SKM-1 treated with dmso at 0.1 percent for 144 hours (cell line): ENCODE data around the gene PAX7.
"Not testable (repeated sequence)": the region's sequence is repeated elsewhere in the genome, so short reads cannot be mapped to it uniquely, and the experiment has no call there.

ENCODE experiments used
- DNase-seq: peaks from one replicate; lab custom pipeline; 2025; ENCODE audit not compliant: unreplicated experiment; lab: John Stamatoyannopoulos, UW

The PAX7 gene

DNA sequence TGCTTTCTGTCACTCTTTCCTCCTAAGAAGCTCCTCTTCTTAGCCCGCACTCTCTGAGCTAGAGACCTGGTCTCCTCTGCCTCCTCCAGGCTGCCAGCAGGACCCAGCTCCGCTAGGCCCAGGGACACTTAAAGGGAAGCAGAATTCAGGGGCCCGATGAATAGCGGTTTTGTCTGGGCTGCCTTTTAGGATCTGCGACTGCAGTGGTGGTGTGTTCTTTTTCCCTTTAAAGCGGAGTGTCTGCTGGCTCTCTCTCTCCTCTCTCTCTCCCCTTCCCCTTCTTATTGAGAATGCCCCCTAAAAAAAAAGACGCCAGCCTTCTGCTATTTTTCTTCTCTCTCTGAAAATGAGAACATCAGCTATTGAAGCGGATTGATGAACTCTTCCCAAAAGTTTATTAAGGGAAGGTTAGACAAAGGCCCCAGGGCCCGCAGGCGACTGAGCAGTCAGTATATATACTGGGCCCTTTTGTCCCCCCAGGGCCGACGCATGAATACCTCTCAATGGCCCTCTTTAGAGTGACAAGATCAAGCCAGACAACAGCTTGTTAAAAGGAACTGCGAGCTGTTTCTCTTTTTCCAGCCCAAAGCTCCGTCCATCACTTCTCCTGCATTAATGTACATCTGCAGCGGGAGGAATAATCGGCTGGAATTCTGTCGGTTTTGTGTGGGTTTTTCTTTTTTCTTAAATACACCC, 27.0 kb downstream of the PAX7 start:
- DNase-seq: no peak

DNA sequence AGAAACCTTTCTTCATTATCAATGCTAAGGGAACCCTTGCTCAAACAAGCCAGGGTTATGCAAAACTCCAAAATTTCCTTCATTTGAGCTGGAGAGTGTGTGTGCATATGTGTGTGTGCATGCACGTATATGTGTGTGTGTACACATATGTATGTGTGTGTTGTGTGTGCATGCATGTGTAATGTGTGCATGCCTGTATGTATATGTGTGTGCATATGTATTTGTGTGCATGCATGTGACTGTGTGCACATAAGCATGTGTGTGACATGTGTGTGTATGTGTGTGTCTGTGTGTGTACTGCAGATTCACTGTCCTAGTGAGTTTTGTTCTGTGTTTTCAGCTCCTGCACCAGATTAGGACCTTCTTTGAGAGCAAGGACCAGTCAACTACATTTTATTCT, 28.2 kb downstream of the PAX7 start:
- no peak for DNase-seq

GRCh38 chr1:18661404-18662285, 31.0 kb downstream of the PAX7 start:
- no peak for DNase-seq

DNA sequence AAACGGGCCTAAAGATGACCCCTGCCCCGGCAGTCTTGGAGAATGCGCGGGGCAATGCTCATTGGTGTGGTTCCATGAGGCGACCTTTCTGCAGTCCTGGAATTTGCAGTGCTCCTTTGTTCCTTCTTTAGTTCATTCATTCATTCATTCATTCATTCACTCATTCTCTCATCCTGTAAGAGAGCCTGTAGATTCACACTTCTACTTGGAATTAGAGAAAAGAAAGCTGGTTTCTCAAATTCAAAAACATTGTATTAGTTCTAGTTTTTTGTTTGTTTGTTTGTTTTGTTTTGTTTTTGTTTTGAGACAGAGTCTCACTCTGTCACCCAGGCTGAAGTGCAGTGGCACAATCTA, 31.6 kb downstream of the PAX7 start:
- no peak for DNase-seq

DNA sequence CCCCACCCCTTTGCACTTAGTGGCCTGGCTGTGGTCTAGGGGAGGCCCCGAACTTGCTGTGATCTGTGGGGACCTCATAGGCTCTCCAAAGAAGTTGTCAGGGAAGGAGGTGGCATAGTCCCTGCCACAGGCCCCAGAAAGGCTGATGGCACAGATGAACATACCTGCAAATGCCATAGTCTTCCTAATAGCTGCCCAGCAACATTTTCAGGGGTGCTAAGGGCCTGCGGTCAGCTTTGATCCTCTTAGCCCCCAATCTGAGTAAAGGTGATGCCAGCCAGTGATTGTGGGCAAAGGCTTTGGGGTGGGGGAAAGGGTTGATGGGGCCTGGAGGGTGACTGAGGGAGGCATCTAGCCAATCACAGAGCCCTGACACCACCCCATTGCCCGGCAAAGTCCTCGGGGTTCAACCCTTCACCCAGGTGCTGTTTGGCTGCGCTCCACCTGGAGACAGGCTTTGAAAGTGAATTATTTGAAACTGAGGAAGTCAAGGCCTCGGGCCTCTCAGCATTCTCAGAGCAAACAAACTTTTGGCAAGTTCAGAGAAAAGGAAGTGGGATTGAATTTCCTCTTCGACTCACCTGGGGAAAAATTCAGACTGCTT, 35.8 kb downstream of the PAX7 start:
- DNase-seq: no peak

GRCh38 chr1:18667333-18667732, 36.7 kb downstream of the PAX7 start:
- no peak for DNase-seq

- DNase-seq: no peak
These were observed 37.4 kb downstream of the PAX7 start for GRCh38 chr1:18668046-18668445.

GRCh38 chr1:18668750-18669404, 38.2 kb downstream of the PAX7 start:
- DNase-seq: no peak

DNA sequence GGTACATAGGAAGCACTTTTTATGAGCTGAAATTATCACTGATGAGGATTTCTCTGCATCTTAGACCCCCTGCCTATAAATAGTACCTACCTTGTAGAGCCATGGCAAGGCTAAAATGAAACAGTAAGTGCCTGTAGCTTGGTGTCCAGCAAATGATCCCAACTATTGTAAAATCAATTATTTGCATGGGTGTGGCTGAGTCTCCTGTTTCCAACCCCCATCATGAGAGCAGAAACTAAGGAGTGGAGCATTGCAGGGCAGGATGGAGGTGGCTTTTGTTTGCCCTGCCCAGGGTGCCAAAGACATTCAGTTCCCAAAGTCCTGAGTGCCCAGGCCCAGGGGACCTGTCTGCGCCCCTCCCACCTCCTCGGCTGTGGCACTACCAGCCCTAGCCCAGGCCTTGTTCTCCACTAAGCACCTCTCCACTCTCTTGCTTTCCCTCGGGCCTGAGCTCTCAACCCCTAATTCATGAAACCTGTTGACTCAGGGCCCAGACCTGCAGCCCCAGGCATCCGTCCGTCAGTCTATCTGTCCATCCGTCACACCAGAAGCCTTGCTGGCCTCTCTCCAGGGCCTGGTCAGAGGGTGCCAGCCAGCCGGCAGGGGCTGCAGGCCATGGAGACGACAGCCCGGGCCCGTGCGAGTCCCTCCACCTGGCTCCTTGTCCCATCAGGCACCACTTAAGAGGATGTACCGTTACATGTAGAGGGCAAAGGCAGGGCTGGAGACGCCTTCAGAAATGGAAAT, 39.6 kb downstream of the PAX7 start:
- DNase-seq: no peak

- no peak for DNase-seq
These were observed 40.2 kb downstream of the PAX7 start for GRCh38 chr1:18670868-18671225.

GRCh38 chr1:18673976-18674375, 43.3 kb downstream of the PAX7 start:
- no peak for DNase-seq

GRCh38 chr1:18676332-18676781, 45.7 kb downstream of the PAX7 start:
- DNase-seq: no peak

DNA sequence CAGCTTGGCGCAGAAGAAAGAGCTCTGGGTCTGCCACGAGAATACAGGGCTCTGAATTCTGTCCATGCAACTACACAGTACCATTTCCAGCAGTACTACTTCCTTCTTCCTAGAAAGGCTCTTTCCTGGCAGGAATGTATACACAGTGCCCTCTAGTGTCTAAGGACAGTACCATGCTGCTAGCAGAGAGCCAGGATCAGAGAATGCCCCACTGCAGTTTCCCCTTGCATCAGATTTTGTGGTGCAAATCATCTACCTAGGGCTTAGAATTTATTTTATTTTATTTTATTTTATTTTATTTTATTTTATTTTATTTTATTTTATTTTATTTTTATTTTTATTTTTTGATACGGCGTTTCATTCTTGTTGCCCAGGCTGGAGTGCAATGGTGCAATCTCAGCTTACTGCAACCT, 50.8 kb downstream of the PAX7 start:
- DNase-seq: peak; percentile 63

DNA sequence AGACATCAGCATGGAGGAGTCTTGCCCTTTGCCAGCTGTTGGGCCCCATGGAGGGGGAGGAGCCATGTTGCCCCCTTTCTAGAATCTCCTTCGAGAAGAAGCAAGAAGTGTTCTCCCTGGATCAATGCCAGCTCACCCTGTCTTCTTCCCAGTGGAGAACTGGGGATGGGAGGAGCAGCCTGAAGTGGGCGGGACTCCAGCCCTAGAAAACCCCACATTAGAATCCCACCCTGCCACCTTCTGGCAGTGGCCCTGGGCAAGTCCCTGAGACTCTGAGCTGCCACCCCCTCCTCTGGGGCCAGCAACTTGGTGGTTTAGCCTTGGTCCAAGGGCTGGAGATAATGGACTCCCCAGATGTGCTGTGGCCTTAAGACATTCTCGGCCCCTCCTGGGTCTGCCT, 51.7 kb downstream of the PAX7 start:
- DNase-seq: no peak

GRCh38 chr1:18684303-18684702, 53.7 kb downstream of the PAX7 start:
- DNase-seq: no peak

GRCh38 chr1:18686540-18686939, 55.9 kb downstream of the PAX7 start:
- DNase-seq: no peak

GRCh38 chr1:18687273-18687672, 56.6 kb downstream of the PAX7 start:
- no peak for DNase-seq

- no peak for DNase-seq
These were observed 61.0 kb downstream of the PAX7 start for GRCh38 chr1:18691648-18692047.

DNA sequence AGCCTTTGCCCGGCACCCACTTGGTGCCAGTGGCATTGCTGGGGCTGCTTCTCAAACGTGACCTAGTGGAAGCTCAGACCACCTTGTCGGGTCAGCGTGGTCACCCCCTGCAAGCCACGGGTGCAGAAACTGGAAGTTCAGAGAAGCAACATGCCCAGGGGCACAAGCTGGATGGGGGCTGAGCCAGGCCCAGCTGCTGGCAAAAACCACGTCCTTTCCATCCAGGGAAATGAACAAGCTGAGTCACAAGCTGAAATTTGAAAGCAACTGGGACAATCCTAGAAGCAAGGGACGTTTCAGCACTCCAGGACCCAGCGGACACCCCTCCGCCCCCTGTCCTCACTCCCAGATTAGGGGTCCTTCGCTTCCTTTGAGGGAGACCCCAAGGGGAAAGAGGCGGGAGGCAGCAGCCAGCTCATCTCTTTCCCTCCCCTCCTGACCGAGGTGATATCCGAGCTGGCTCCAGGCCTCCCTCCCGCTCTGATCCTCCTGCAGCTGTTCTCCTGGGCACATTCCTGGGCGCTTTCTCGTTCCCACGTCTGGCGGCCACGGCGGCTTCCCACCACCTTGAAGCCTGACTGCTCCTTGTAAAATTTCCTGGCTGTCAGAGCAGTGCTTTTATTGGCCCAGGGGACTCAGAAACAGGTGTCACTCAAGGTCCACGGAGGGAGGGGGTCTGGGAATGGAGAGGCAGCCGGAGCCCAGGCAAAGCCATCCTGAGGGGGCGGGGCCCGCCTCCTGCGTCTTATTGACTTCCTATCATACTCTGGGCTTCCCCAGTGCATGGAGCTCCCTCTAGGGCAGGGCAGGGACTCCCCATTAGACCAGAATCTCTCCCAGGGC, 62.8 kb downstream of the PAX7 start:
- no peak for DNase-seq

GRCh38 chr1:18694289-18694688, 63.6 kb downstream of the PAX7 start:
- DNase-seq: not testable (repeated sequence)
